HG03159 (cell line): ENCODE measurements around the gene GTPBP2.

ENCODE experiments used
- ATAC-seq: cut with Tn5 transposase; IDR thresholded peaks from one replicate; pipeline ENCODE4 v1.9.1; 2021; ENCODE audit warnings: mild to moderate bottlenecking, moderate library complexity; ENCODE audit not compliant: unreplicated experiment

GTPBP2 gene

GRCh38 chr6:43579171-43579570 lies 49.9 kb downstream of the GTPBP2 start:
- no peak for ATAC-seq

GRCh38 chr6:43578748-43579147 lies 50.3 kb downstream of the GTPBP2 start:
- ATAC-seq, result no peak

GRCh38 chr6:43575772-43576551 lies 53.1 kb downstream of the GTPBP2 start, which contains the start of the genes POLH and XPO5:
Gene POLH, plus strand, starts transcription at chr6:43576185. Its CDS starts 6,135 bp downstream, at chr6:43582320.
Gene XPO5, minus strand, starts transcription at chr6:43576038. Its CDS starts 174 bp downstream, at chr6:43575864.
- ATAC-seq, result peak; percentile 88

DNA sequence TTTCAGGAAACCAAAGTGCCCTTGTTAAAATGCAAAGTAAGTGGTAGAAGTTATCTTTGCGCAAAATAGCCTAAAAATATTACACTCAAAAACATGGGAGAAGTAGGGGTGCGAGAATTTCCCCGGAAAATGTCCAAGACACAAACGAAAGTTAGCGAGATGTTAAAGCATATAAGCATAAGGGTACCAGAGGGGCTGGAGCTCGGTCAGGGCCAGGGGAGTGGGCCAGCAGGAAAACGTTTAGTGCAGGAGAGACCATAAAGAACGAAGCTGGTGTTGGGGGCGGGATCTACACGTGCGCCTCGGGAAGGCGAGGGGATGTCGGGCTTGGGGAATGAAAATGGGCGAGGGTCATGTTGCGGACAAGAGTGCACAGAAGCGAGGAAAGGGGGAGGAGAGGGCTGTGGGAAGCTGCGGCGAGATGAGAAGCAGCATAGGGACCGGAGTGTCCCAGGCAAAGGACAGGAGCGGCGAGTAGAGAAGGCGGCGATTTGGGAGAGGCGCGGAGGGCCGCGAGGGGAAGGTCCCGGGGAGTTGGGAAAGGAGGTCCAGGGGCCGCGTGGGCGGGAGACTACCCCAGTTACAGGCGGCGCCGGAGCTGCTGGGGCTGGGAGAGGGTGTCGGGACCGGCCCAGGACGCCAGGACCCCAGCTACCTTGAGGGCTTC lies 53.8 kb downstream of the GTPBP2 start:
- ATAC-seq, result no peak

DNA sequence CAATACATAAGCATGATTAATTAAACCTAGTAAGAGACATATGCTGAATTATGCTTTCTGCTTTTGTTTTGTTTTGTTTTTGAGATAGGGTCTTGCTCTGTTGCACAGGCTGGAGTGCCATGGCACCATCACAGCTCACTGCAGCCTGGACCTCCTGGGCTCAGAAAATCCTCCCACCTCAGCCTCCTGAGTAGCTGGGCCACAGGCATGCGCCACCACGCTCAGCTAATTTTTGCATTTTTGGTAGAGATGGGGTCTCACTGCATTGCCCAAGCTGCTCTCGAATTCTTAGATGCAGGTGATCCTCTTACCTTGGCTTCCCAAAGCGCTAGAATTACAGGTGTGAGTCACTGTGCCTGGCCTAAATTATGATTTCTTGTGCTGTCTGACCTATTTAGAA lies 57.0 kb downstream of the GTPBP2 start:
- ATAC-seq, result no peak

DNA sequence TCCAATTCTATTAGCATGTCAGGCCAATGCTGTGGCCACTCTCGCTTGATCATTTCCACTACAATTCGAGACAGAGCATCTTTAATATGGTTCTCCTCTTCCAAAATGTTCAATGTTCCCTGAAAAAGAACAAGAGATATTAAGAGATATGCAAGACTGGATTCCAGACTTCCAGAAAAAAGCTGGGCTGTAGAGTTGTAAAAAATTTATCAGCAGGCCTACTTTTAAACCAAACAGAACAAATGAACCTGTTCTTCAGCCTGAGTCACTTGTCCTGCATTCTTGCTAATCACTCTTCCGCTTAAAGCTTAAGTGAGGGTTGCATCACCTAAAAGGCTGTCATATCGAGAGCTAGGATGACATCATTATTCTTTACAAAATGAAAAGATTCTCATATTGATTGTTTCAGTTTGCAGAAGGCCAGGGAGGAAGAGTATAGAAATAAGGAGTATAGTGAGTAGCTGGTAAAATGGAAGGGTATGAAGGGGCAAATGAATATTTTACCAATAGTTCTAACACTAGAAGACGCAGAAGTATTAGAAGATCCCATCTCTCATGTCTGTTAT lies 58.1 kb downstream of the GTPBP2 start:
- ATAC-seq, result no peak
